CD4-positive, alpha-beta T cell (primary cell): ENCODE results near the gene FAM171A2. TPM values are rescaled to one million over a fixed set of nuclear protein-coding genes. Genes with fewer than 3 reads are reported as not detected.

Source experiments
- ATAC-seq: fragments of 200-7000 bp; cut with Tn5 transposase; one replicate; pipeline ENCODE4 v1.10.0; 2022; ENCODE audit warnings: mild to moderate bottlenecking; ENCODE audit not compliant: poor library complexity
- CTCF ChIA-PET: fragments of 350-600 bp; sonication (Branson Sonifier 250); formaldehyde crosslinking; loops from one replicate; lab custom pipeline; 2021; ENCODE audit warnings: antibody characterized with exemption, inconsistent platforms; lab: Charles Lee
- POLR2A ChIA-PET: fragments of 350-600 bp; sonication (Branson Sonifier 250); formaldehyde crosslinking; loops from one replicate; lab custom pipeline; 2021; ENCODE audit warnings: antibody characterized with exemption, inconsistent platforms; lab: Charles Lee
- DNase-seq, 14 experiments: peaks; one replicate each; pipeline ENCODE4 v3.0.0-alpha.2; 2013 to 2020; ENCODE audit warnings: mixed read lengths in 2 of 14
- H3K27ac ChIP-seq, 2 donors: one replicate each; pipeline versions ENCODE4 v1.5.1 to v1.7.0; 2013; ENCODE audit warnings: low read length in 2 of 2, low read depth in 1 of 2, mild to moderate bottlenecking in 1 of 2
- H3K27me3 ChIP-seq, 2 experiments: 1 replicate in 1 of 2; 2 replicates in 1 of 2; pipeline versions ENCODE4 v1.6.1 to v1.7.0; 2013; ENCODE audit warnings: low read length in 2 of 2, control low read depth in 1 of 2, mild to moderate bottlenecking in 1 of 2, moderate library complexity in 1 of 2; ENCODE audit not compliant: insufficient read depth in 2 of 2, control insufficient read depth in 1 of 2
- H3K36me3 ChIP-seq: one replicate; pipeline ENCODE4 v1.6.1; 2013; ENCODE audit warnings: low read length, control low read depth; ENCODE audit not compliant: insufficient read depth
- H3K4me1 ChIP-seq: one replicate; pipeline ENCODE4 v1.6.1; 2013; ENCODE audit warnings: low read length, control low read depth; ENCODE audit not compliant: insufficient read depth
- H3K4me3 ChIP-seq: one replicate; pipeline ENCODE4 v1.5.1; 2013; ENCODE audit warnings: mild to moderate bottlenecking, low read length, moderate library complexity
- H3K9me3 ChIP-seq, 2 experiments: 1 replicate in 1 of 2; 2 replicates in 1 of 2; pipeline versions ENCODE4 v1.6.1 to v1.7.0; 2013; ENCODE audit warnings: low read length in 2 of 2, mild to moderate bottlenecking in 2 of 2, control low read depth in 1 of 2, moderate library complexity in 1 of 2; ENCODE audit not compliant: control insufficient read depth in 1 of 2, insufficient read depth in 1 of 2
- H3K27ac Mint-ChIP-seq: one replicate; pipeline ENCODE4 v1.8.0; 2020; ENCODE audit warnings: mixed read lengths
- H3K27me3 Mint-ChIP-seq: one replicate; pipeline ENCODE4 v1.8.0; 2021; ENCODE audit warnings: mixed read lengths
- H3K36me3 Mint-ChIP-seq: one replicate; pipeline ENCODE4 v1.8.0; 2021; ENCODE audit warnings: low read depth, mixed read lengths
- H3K4me1 Mint-ChIP-seq: one replicate; pipeline ENCODE4 v1.8.0; 2021; ENCODE audit warnings: low read depth, mixed read lengths
- H3K4me3 Mint-ChIP-seq: one replicate; pipeline ENCODE4 v1.8.0; 2020; ENCODE audit warnings: mild to moderate bottlenecking, mixed read lengths
- H3K9me3 Mint-ChIP-seq: one replicate; pipeline ENCODE4 v1.8.0; 2020; ENCODE audit warnings: mixed read lengths
- CTCF ChIP-seq: fragments of 200-600 bp; IDR thresholded peaks from one replicate; pipeline ENCODE4 v1.8.0; 2022; ENCODE audit warnings: antibody characterized with exemption, mild to moderate bottlenecking
- intact Hi-C, 2 experiments: fragments of 100-400 bp; cut with DNase I in 1 of 2; cut with micrococcal nuclease in 1 of 2; formaldehyde crosslinking; loops; one replicate each; pipeline versions ENCODE4 v1.15.1 to v1.9.0; 2023 to 2025; cut with DNase I, micrococcal nuclease
- total RNA-seq, 174 experiments: library from RNA in 2 of 174; stranded (reverse) in 2 of 174; gene quantifications; one replicate each; pipeline ENCODE4 v1.2.3 and lab custom pipeline; 2021 to 2026

FAM171A2 gene
- total RNA-seq, 2 experiments from 2014 or later: 0.08 to 0.19 TPM

DNA sequence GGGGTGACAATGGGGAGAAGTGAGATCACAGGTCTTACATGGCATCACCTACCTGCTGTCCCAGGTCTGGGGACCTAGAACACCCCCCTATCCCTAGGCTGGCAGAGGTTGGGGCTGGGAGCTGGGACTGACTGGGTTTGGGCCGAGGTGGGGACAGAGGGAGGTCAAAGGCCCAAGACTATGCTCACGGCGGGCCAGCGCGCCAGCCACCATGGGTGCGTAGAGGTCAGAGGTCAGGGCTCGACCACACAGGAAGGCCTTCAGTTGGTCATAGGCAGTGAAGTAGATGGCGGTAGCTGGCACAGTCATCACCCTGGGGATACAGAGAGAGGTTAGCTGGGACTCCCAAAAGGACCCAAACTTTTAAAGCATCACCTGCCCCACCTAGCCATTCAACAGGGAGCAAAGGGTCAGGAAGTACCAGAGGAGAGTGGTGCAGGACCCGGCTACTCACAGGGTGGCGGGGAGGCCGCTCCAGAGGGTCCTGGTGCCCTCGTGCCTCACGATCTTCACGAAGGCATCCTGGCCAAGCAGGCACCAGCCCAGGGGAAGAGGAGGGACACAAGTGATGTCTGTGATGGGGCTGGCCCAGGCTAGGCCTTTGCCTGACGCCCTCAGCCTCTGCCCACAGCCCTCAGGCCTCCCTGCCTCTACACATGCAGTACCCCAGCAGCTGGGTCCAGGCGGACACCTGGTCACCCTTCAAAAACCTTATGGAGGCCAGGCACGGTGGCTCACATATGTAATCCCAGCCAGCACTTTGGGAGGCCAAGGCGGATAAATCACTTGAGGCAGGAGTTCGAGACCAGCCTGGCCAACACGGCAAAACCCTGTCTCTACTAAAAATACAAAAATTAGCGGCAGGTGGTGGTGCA is 42.2 kb downstream of the FAM171A2 start:
- DNase-seq (peak in 1 of 14 experiments; percentile 14), ATAC-seq (no peak)

DNA sequence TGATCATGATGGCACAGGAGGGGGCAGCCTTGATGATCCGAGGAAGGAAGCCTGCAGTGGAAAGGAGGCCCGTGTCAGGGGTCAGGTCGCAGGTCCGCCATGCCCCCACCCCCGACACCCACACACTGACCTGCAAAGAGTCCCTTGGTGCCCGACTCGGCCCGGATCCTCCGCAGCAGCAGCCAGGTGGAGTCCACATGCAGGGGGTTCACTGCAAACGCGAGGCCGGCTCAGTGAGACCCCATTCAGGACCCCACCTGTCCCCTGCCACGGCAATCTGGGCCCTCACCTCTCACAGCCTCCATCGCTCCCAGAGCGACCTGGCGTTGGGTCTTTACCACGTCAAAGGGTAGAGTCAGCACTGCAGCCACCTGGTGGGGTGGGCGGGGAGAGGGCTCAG is 43.6 kb downstream of the FAM171A2 start:
- no peak for TF ChIP-seq CTCF
- Histone ChIP-seq H3K4me1 (peaks cover 36% of the 10 kb centered on the region), H3K36me3 (peaks cover 31% of the 10 kb centered on the region), H3K9me3 (peaks cover 0 to 8% of the 10 kb centered on the region in 2 experiments), H3K27me3 (peaks cover 17 to 20% of the 10 kb centered on the region in 2 experiments), H3K27ac (no peak overlapping the region), H3K4me3 (no peak overlapping the region)
- intact Hi-C loops: loop anchor here in 1 of 2 experiments (10.0 kb wide), 1 partner anchor 195 kb away; the partner anchor contains the start of gene HDAC5
- ChIA-PET POLR2A (no interaction called here), CTCF (no interaction called here)
- peaks cover 25% of the 10 kb centered on the region for H3K27me3 Mint-ChIP-seq
- no peak overlapping the region for H3K27ac Mint-ChIP-seq
- H3K36me3 Mint-ChIP-seq: peaks cover 29% of the 10 kb centered on the region
- DNase-seq: peak in 1 of 14 experiments; percentile 19
- H3K4me3 Mint-ChIP-seq: no peak overlapping the region
- ATAC-seq: no peak
- H3K9me3 Mint-ChIP-seq: no peaks in the 10 kb centered on the region
- H3K4me1 Mint-ChIP-seq: peaks cover 25% of the 10 kb centered on the region

More for the DNA sequence above, 42.2 kb downstream of the FAM171A2 start:
- H3K4me3 Mint-ChIP-seq: peak overlapping the region; percentile 66
- ChIA-PET POLR2A (interaction anchor here (1.6 kb wide), 1 partner anchor 101 kb away, joined by 12 read pairs; the partner anchor contains the start of gene UBTF), CTCF (no interaction called here)
- Histone ChIP-seq H3K27me3 (peaks cover 5 to 8% of the 10 kb centered on the region in 2 experiments), H3K9me3 (peaks cover 0 to 4% of the 10 kb centered on the region in 2 experiments), H3K36me3 (peaks cover 31% of the 10 kb centered on the region), H3K27ac (no peak overlapping the region), H3K4me3 (no peak overlapping the region), H3K4me1 (peaks cover 38% of the 10 kb centered on the region)
- H3K27me3 Mint-ChIP-seq: peaks cover 13% of the 10 kb centered on the region
- H3K4me1 Mint-ChIP-seq: peaks cover 21% of the 10 kb centered on the region
- no peaks in the 10 kb centered on the region for H3K9me3 Mint-ChIP-seq
- peaks cover 38% of the 10 kb centered on the region for H3K36me3 Mint-ChIP-seq
- no peak overlapping the region for H3K27ac Mint-ChIP-seq
- intact Hi-C loops: loop anchor here in 1 of 2 experiments (10.0 kb wide), 1 partner anchor 197 kb away; the partner anchor contains the start of gene HDAC5
- no peak for TF ChIP-seq CTCF

DNA sequence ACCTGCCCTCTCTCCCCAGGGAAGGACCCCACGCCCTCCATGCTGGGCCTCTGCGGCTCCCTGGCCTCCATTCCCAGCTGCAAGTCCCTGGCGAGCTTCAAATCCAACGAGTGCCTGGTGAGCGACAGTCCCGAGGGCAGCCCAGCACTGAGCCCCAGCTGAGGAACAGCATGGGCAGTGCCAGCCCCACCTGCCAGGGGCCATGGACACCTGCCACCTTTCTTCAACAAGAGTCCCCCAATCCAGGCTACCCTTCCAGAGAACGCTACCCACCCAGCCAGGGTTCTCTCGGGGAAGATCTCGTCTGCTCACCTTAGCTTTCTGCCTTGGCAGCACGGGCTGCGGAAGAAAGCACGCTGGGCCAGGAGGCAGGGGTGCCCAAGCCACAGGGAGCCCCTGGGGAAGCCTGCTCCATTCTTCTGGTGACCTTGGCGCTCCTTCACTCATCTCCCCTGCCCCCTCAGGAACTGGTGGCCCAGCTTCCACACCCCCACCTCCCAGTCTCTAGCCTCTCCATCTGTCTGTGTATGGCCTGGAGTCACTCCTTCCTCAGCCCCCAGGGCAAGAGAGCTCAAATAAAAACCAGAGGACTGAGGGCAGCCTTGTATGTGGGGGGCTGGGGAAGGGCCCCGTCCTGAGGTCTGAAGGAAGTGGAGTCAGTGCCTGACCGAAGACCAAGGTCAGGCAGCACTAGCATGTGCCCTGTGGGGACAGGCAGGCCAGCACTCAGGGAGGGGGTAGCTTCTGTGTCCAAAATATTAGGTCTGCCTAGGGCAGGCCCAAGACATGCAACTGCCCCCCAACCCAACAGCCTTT is 45.4 kb downstream of the FAM171A2 start:
- peak overlapping the region; percentile 21 for H3K4me3 Mint-ChIP-seq
- Histone ChIP-seq H3K4me3 (no peak overlapping the region), H3K4me1 (peaks cover 29% of the 10 kb centered on the region), H3K36me3 (peaks cover 31% of the 10 kb centered on the region), H3K27ac (no peak overlapping the region), H3K27me3 (peaks cover 27 to 28% of the 10 kb centered on the region in 2 experiments), H3K9me3 (peaks cover 0 to 8% of the 10 kb centered on the region in 2 experiments)
- CTCF ChIA-PET: no interaction called here
- H3K27me3 Mint-ChIP-seq: peaks cover 40% of the 10 kb centered on the region
- ATAC-seq: no peak
- H3K4me1 Mint-ChIP-seq: peaks cover 21% of the 10 kb centered on the region
- H3K27ac Mint-ChIP-seq: no peak overlapping the region
- DNase-seq: peak in 1 of 14 experiments; percentile 8
- intact Hi-C loops: no loop called here
- no peak for TF ChIP-seq CTCF
- no peaks in the 10 kb centered on the region for H3K9me3 Mint-ChIP-seq
- POLR2A ChIA-PET: interaction anchor here (0.8 to 3.8 kb wide), 5 partner anchors 9 to 132 kb away, joined by 3 to 29 read pairs (median 10); partner anchors contain the start of genes TMUB2 and UBTF
- H3K36me3 Mint-ChIP-seq: peaks cover 28% of the 10 kb centered on the region
